ENCODE results near the gene CPLANE2.
"Not testable (repeated sequence)": the region's sequence is repeated elsewhere in the genome, so short reads cannot be mapped to it uniquely, and the experiment has no call there.

Gene CPLANE2

GRCh38 chr1:16230744-16231143, 6.2 kb downstream of the CPLANE2 start:
- no peak for TF ChIP-seq CTCF (IDR thresholded peaks at IDR 0.05; ENCODE audit: low read depth, low read length, missing control alignments)
- DNase-seq (ENCODE audit: extremely low read depth, low read depth), result no peak
- H3K4me3 ChIP-seq (replicated peaks; ENCODE audit: low read depth, low read length), result no peak overlapping the region

- TF ChIP-seq CTCF (IDR thresholded peaks at IDR 0.05; ENCODE audit: low read depth, low read length, missing control alignments), result no peak
- DNase-seq (ENCODE audit: extremely low read depth, low read depth), result no peak
- H3K4me3 ChIP-seq (replicated peaks; ENCODE audit: low read depth, low read length), result no peak overlapping the region
Observed at GRCh38 chr1:16229976-16230740, 6.8 kb downstream of the CPLANE2 start.

GRCh38 chr1:16226490-16227179, 10.3 kb downstream of the CPLANE2 start:
- no peak for TF ChIP-seq CTCF (IDR thresholded peaks at IDR 0.05; ENCODE audit: low read depth, low read length, missing control alignments)
- no peak overlapping the region for H3K4me3 ChIP-seq (replicated peaks; ENCODE audit: low read depth, low read length)
- DNase-seq (ENCODE audit: extremely low read depth, low read depth), result no peak

- DNase-seq (ENCODE audit: extremely low read depth, low read depth), result no peak
- TF ChIP-seq CTCF (IDR thresholded peaks at IDR 0.05; ENCODE audit: low read depth, low read length, missing control alignments), result no peak
- no peak overlapping the region for H3K4me3 ChIP-seq (replicated peaks; ENCODE audit: low read depth, low read length)
Observed at GRCh38 chr1:16226129-16226489, 10.9 kb downstream of the CPLANE2 start.

- no peak overlapping the region for H3K4me3 ChIP-seq (replicated peaks; ENCODE audit: low read depth, low read length)
- TF ChIP-seq CTCF (IDR thresholded peaks at IDR 0.05; ENCODE audit: low read depth, low read length, missing control alignments), result no peak
- no peak for DNase-seq (ENCODE audit: extremely low read depth, low read depth)
Observed at GRCh38 chr1:16224472-16224871, 12.5 kb downstream of the CPLANE2 start.

GRCh38 chr1:16222716-16223115, 14.3 kb downstream of the CPLANE2 start:
- not testable (repeated sequence) for DNase-seq (ENCODE audit: extremely low read depth, low read depth)

GRCh38 chr1:16221499-16221898, 15.5 kb downstream of the CPLANE2 start:
- no peak overlapping the region for H3K4me3 ChIP-seq (replicated peaks; ENCODE audit: low read depth, low read length)
- no peak for DNase-seq (ENCODE audit: extremely low read depth, low read depth)
- no peak for TF ChIP-seq CTCF (IDR thresholded peaks at IDR 0.05; ENCODE audit: low read depth, low read length, missing control alignments)

More at GRCh38 chr1:16222716-16223115, 14.3 kb downstream of the CPLANE2 start:
- not testable (repeated sequence) for H3K4me3 ChIP-seq (replicated peaks; ENCODE audit: low read depth, low read length)

All from HFF-Myc (cell line).